Measurements from ENCODE around the gene NKAIN1.

NKAIN1 gene

DNA sequence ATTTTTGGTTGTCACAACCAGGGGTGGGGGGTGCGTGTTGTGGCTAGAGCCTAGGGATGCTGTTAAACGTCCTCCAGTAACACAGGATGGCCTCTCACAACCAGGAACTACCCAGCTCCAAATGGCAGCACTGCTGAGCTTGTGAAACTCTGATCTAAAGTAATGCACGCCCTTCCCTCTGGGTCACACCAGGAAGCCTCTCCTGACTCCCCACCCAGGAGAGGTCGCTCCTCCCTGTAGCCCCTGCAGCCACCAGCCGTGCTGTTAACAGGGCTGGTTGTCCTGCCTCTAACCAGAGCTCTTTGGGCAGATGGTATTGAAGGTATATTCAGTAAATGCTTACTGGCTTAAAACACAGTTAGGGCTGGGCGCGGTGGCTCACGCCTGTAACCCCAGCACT lies 73.2 kb downstream of the NKAIN1 start:
- TF ChIP-seq, protein P1, sequence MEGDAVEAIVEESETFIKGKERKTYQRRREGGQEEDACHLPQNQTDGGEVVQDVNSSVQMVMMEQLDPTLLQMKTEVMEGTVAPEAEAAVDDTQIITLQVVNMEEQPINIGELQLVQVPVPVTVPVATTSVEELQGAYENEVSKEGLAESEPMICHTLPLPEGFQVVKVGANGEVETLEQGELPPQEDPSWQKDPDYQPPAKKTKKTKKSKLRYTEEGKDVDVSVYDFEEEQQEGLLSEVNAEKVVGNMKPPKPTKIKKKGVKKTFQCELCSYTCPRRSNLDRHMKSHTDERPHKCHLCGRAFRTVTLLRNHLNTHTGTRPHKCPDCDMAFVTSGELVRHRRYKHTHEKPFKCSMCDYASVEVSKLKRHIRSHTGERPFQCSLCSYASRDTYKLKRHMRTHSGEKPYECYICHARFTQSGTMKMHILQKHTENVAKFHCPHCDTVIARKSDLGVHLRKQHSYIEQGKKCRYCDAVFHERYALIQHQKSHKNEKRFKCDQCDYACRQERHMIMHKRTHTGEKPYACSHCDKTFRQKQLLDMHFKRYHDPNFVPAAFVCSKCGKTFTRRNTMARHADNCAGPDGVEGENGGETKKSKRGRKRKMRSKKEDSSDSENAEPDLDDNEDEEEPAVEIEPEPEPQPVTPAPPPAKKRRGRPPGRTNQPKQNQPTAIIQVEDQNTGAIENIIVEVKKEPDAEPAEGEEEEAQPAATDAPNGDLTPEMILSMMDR (IDR thresholded peaks at IDR 0.05) = no peak

DNA sequence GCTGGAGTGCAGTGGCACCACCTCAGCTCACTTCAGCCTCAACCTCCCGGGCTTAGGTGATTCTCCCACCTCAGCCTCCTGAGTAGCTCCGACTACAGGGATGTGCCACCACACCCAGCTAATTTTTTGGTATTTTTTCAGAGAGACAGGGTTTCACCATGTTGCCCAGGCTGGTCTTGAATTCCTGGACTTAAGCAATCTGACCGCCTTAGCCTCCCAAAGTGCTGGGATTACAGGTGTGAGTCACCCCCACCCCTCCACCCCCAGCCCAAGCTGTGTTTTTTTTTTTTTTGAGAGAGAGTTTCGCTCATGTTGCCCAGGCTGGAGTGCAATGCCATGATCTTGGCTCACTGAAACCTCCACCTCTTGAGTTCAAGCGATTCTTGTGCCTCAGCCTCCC lies 75.4 kb downstream of the NKAIN1 start:
- TF ChIP-seq, protein P1 (IDR thresholded peaks at IDR 0.05) = no peak

DNA sequence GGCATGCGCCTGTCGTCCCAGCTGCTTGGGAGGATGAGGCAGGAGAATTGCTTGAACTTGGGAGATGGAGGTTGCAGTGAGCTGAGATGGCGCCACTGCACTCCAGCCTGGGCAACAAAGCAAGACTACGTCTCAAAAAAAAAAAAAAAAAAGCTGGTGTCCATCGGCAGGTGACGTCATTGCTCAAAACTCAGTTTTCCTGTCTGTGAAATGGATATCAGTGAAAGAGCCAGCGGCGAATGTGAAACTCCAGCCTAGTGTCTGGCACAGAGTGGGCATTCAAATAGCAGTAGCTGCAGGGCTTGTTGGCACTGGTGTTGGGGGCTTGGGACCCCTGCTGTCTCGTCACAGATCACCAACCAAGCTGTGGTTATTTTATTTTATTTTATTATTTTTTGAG lies 75.8 kb downstream of the NKAIN1 start:
- TF ChIP-seq, protein P1 (IDR thresholded peaks at IDR 0.05) = no peak

DNA sequence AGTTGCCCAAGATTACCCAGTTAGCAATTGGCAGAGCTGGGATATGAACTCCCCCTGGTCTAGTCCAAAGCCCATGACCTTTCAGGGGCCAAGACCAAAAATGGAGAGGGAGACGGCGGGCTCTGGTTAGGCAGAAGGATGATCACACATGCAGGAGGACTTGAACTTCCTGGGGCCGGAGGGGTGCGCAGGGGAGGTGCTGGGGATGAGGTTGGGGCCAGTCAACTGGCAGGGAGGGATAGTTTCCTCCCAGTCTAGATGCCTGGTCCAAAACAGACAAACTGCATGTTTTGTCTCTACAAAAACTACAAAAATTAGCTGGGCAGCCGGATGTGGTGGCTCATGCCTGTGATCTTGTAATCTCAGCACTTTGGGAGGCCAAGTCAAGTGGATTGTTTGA lies 78.1 kb downstream of the NKAIN1 start:
- TF ChIP-seq, protein P1 (IDR thresholded peaks at IDR 0.05) = no peak

DNA sequence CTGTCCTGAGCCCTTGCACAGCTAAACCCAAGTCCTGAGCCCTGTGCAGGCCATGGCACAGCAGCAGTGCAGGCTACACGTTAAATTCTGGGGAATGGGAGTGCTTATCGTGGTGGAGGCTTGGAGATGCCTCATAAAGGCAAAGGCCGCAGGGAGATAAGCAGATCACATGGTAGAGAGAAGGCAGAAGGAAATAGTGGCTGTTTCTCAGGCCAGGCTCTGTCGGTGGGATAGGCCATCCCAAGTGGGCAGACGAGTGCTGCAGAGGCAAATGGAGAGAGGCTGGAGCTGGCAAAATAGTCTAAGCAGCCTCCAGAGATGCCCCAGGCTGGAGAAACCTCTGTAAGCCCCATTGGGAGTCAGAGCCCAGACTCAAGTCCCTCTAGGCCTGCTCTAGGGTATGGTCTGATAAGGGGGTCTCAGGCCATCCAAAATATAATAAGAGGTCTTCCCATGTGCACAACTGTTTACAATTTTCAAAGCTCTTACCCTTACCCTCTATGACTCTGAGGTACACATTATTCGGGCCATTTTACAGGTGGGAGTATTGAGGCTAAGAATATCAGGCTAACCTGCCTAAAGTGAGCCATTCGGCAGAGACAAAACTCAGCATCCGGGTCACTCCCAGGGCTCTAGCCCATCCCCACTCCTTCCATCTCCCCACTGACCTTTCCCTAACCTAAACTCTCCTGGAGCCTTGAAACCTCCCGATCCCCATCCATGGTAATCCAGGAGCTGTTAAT lies 79.6 kb downstream of the NKAIN1 start:
- TF ChIP-seq, protein P1 (IDR thresholded peaks at IDR 0.05) = no peak

DNA sequence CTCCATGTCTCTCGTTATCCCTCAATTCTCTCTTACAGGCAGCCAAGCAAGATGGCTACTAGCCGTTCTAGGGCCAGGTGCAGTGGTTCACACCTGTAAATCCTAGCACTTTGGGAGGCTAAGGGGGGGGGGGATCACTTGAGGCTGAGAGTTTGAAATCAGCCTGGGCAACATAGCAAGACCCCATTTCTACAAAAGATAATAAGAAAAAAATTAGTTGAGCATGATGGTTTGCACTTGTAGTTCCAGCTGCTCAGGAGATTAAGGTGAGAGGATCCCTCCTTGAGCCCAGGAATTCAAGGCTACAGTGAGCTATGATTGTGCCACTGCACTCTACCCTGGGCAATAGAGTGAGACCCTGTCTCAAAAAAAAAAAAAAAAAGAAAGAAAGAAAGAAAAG lies 80.4 kb downstream of the NKAIN1 start:
- TF ChIP-seq, protein P1 (IDR thresholded peaks at IDR 0.05) = no peak

DNA sequence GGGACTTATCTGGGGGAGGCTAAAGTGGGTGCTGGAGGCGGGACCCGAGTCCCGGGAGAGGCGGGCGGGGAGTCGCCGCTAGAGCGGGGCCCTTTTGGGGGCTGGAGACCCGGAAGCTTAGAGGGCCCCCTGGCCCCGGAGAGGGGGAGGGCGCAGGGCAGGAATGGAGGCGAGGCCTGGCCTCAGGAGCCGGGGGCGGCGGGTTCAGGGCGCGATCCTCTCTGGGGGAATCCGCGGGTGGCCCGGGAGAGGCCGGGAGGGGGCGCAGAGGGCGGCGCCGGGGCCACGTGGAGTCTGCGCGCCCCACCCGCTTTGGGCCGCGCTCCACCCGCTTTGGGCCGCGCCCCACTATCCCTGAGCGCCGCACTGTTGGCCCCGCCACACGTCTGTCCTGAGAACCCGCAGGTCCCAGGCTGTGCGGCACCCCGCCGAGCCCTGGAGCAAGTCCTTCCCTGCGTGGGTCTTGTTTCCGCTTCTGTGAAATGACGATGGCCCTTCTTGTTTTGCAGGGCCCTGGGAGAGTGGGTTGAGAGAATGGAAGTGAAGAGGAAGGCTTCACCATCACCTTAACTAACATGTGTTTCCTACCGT lies 84.4 kb downstream of the NKAIN1 start:
- TF ChIP-seq, protein P1 (IDR thresholded peaks at IDR 0.05) = no peak; the same call in 1 of the 2 replicates
